ENCODE data around the gene GRPEL1. TPM values are rescaled to one million over a fixed set of nuclear protein-coding genes. Genes with fewer than 3 reads are reported as not detected.

GRPEL1 gene
- total RNA-seq, 1 experiment from 2014 or later, result 49.9 TPM

DNA sequence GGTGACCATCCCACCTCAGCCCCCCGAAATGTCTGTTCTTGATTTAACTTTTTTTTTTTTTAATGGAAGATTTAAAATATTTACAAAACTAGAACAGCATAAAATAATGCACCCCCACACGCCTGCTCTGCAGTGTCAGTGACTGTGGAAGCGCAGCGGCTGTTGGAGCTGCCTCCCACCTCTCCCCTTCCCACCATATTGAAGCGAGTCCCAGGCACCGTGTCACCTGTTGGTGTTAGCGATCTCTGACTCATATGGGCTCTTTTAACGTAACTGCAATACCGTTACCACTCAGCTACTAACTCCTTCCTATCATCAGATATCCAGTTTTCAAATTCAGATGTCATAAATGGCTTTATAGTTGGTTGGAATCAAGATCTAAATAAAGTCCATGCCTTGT, 41.8 kb downstream of the GRPEL1 start:
- DNase-seq, result no peak
- CTCF ChIA-PET, result no interaction called here
- H3K4me2 ChIP-seq, result no peak overlapping the region
- no peaks in the 10 kb centered on the region for H3K9me3 ChIP-seq (ENCODE audit: insufficient read depth, low read depth)
- no peaks in the 10 kb centered on the region for H4K20me1 ChIP-seq (ENCODE audit: insufficient read depth)
- peaks cover 20% of the 10 kb centered on the region for H3K4me1 ChIP-seq (replicated peaks; ENCODE audit: insufficient read depth)
- no peak overlapping the region for H2AFZ ChIP-seq
- H3K27me3 ChIP-seq (ENCODE audit: insufficient read depth, low read depth), result no peaks in the 10 kb centered on the region
- H3K36me3 ChIP-seq (ENCODE audit: low read depth), result no peaks in the 10 kb centered on the region
- H3F3A ChIP-seq (ENCODE audit: insufficient read depth, low read depth), result peaks cover 21% of the 10 kb centered on the region
- no peak overlapping the region for H3K27ac ChIP-seq
- H3K79me2 ChIP-seq (ENCODE audit: low read depth), result 0 out of 2 replicates have a peak, but pooled peaks cover 9% of the 10 kb centered on the region
- POLR2A ChIA-PET (ENCODE audit: unreplicated experiment), result no interaction called here
- TF ChIP-seq, protein P1, sequence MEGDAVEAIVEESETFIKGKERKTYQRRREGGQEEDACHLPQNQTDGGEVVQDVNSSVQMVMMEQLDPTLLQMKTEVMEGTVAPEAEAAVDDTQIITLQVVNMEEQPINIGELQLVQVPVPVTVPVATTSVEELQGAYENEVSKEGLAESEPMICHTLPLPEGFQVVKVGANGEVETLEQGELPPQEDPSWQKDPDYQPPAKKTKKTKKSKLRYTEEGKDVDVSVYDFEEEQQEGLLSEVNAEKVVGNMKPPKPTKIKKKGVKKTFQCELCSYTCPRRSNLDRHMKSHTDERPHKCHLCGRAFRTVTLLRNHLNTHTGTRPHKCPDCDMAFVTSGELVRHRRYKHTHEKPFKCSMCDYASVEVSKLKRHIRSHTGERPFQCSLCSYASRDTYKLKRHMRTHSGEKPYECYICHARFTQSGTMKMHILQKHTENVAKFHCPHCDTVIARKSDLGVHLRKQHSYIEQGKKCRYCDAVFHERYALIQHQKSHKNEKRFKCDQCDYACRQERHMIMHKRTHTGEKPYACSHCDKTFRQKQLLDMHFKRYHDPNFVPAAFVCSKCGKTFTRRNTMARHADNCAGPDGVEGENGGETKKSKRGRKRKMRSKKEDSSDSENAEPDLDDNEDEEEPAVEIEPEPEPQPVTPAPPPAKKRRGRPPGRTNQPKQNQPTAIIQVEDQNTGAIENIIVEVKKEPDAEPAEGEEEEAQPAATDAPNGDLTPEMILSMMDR (conservative IDR thresholded peaks at IDR 0.05), result no peak
- no peak for TF ChIP-seq EZH2 (IDR thresholded peaks at IDR 0.05; ENCODE audit: low read depth)
- H3K9me2 ChIP-seq (ENCODE audit: insufficient read depth), result no peaks in the 10 kb centered on the region
- no TSS peak for BruUV-seq (replicated peaks)
- intact Hi-C loops (cut with micrococcal nuclease; ENCODE audit: unreplicated experiment), result no loop called here
- no peak overlapping the region for H3K4me3 ChIP-seq

DNA sequence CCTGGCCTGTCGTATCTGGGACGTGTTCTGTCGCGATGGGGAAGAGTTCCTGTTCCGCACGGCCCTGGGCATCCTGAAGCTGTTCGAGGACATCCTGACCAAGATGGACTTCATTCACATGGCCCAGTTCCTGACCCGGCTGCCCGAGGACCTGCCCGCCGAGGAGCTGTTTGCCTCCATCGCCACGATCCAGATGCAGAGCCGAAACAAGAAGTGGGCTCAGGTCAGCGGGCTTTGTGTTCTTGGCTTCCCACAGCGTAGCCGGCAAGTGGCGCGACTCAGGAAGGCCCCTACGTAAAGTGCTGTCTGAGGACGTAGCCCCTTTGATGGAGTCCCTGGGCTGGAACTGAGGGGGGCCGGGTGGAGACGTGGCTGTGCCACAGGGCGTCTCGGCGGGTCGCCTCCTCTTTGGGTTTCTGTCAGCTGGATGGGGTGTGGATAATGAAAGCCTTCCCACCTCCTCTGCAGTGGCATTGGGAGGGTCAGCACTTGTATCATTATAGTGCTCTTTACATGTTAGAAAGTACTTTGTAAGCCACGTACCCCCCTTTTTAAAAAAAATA, 42.7 kb downstream of the GRPEL1 start:
- TF ChIP-seq, protein P1 (conservative IDR thresholded peaks at IDR 0.05), result no peak
- no peak for TF ChIP-seq EZH2 (IDR thresholded peaks at IDR 0.05; ENCODE audit: low read depth)
- H3K36me3 ChIP-seq (ENCODE audit: low read depth), result no peaks in the 10 kb centered on the region
- intact Hi-C loops (cut with micrococcal nuclease; ENCODE audit: unreplicated experiment), result no loop called here
- POLR2A ChIA-PET (ENCODE audit: unreplicated experiment), result no interaction called here
- no peak overlapping the region for H3K4me3 ChIP-seq
- no peaks in the 10 kb centered on the region for H3K27me3 ChIP-seq (ENCODE audit: insufficient read depth, low read depth)
- H3K4me1 ChIP-seq (replicated peaks; ENCODE audit: insufficient read depth), result peaks cover 23% of the 10 kb centered on the region
- BruUV-seq (replicated peaks), result no TSS peak
- H3K27ac ChIP-seq, result no peak overlapping the region
- CTCF ChIA-PET, result no interaction called here
- no peak for DNase-seq
- no peak overlapping the region for H2AFZ ChIP-seq
- no peaks in the 10 kb centered on the region for H3K9me2 ChIP-seq (ENCODE audit: insufficient read depth)
- H4K20me1 ChIP-seq (ENCODE audit: insufficient read depth), result no peaks in the 10 kb centered on the region
- no peak overlapping the region for H3K4me2 ChIP-seq
- 0 out of 2 replicates have a peak, but pooled peaks cover 9% of the 10 kb centered on the region for H3K79me2 ChIP-seq (ENCODE audit: low read depth)
- H3K9me3 ChIP-seq (ENCODE audit: insufficient read depth, low read depth), result no peaks in the 10 kb centered on the region
- H3F3A ChIP-seq (ENCODE audit: insufficient read depth, low read depth), result peaks cover 22% of the 10 kb centered on the region

DNA sequence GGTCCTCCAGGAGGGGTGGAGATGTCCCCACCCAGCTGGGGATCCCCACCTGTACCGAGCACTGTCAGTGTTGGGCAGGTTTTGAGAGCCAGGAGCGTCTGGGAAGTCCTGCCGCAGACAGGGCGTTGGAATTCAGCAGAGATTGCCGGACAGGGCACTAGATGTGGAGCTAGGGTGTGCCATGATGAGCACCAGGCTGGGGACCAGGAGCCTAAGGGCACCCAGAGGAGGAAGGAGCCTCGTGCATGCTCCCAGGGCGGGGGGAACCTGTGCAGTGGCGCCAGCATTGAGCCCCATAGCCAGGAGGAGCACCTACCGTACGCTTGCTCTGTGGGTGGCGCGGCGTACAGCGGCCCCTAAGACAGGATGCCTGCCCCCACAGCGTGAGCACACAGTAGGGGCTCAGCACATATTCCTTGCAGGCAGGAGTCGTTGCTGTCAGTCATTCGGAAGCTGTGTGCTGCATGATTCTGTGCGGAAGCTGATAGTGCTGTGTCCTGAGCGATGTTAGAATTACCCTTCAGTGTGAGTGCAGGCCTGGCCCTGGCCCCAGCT, 43.5 kb downstream of the GRPEL1 start:
- Histone ChIP-seq H2AFZ (no peak overlapping the region), H3K36me3 (ENCODE audit: low read depth) (no peaks in the 10 kb centered on the region), H3K9me2 (ENCODE audit: insufficient read depth) (no peaks in the 10 kb centered on the region), H3K4me2 (no peak overlapping the region), H3F3A (ENCODE audit: insufficient read depth, low read depth) (peaks cover 22% of the 10 kb centered on the region), H3K27me3 (ENCODE audit: insufficient read depth, low read depth) (no peaks in the 10 kb centered on the region), H3K4me1 (replicated peaks; ENCODE audit: insufficient read depth) (peaks cover 23% of the 10 kb centered on the region), H3K79me2 (ENCODE audit: low read depth) (0 out of 2 replicates have a peak, but pooled peaks cover 9% of the 10 kb centered on the region), H3K4me3 (no peak overlapping the region), H3K27ac (no peak overlapping the region), H4K20me1 (ENCODE audit: insufficient read depth) (no peaks in the 10 kb centered on the region), H3K9me3 (ENCODE audit: insufficient read depth, low read depth) (no peaks in the 10 kb centered on the region)
- no peak for DNase-seq
- TF ChIP-seq EZH2 (IDR thresholded peaks at IDR 0.05; ENCODE audit: low read depth), result no peak
- TF ChIP-seq, protein P1 (conservative IDR thresholded peaks at IDR 0.05), result no peak
- POLR2A ChIA-PET (ENCODE audit: unreplicated experiment), result no interaction called here
- intact Hi-C loops (cut with micrococcal nuclease; ENCODE audit: unreplicated experiment), result no loop called here
- CTCF ChIA-PET, result no interaction called here
- BruUV-seq (replicated peaks), result no TSS peak
